H1 (cell line): Measurements from ENCODE around the gene ADCY5. TPM values are rescaled to one million over a fixed set of nuclear protein-coding genes. Genes with fewer than 3 reads are reported as not detected.

Experiments used
- BCL11A ChIP-seq, 2 experiments: IDR thresholded peaks; one replicate each; pipeline ENCODE4 v1.6.1; 2011; ENCODE audit warnings: low read depth in 2 of 2, low read length in 2 of 2, mild to moderate bottlenecking in 2 of 2
- GTF2F1 ChIP-seq: IDR thresholded peaks from 2 replicates; pipeline ENCODE4 v1.6.1; 2012; ENCODE audit warnings: low read depth, low read length, improper control_type of control experiment, borderline replicate concordance
- HDAC6 ChIP-seq: IDR thresholded peaks from one replicate; pipeline ENCODE4 v1.7.1; 2012; ENCODE audit warnings: low read depth, mild to moderate bottlenecking, inconsistent platforms, low read length, moderate library complexity
- KDM5A ChIP-seq: fragments of 200-600 bp; IDR thresholded peaks from 2 replicates; pipeline ENCODE4 v1.7.1; 2012; ENCODE audit warnings: mild to moderate bottlenecking, low read length, inconsistent platforms, mixed read lengths
- SUZ12 ChIP-seq: fragments of 200-600 bp; sonication (generic); IDR thresholded peaks from 2 replicates; pipeline ENCODE4 v1.6.1; 2012; ENCODE audit warnings: mild to moderate bottlenecking, inconsistent platforms, low read length, moderate library complexity, mixed read lengths
- polyA plus RNA-seq, 7 experiments: library from polyadenylated mRNA; depleted of rRNA in 3 of 7; stranded (reverse) in 5 of 7; unstranded in 2 of 7; fragments of >200 nt in 5 of 7; fragments of 200-250 nt in 2 of 7; gene quantifications; 1 replicate in 5 of 7; 2 replicates in 1 of 7; 4 replicates in 1 of 7; pipeline versions ENCODE4 v1.2.1 to v1.2.3, GENCODE V29; 2011 to 2013; ENCODE audit warnings: missing spikeins in 2 of 7, mixed read lengths in 2 of 7
- total RNA-seq: library from RNA; stranded (reverse); fragmentation: NEBNext Ultra II Directional; extraction: Animal tissue kit (Norgen Biotek cat#: 25700); gene quantifications from 2 replicates; pipeline ENCODE4 v1.2.1, GENCODE V29; 2021
- TF ChIP-seq, protein P1 (sequence below): fragments of 300-600 bp; sonication (generic); IDR thresholded peaks from 2 replicates; pipeline ENCODE4 v1.7.1; 2012; ENCODE audit warnings: low read length, moderate library complexity, mild to moderate bottlenecking, inconsistent platforms; ENCODE audit not compliant: insufficient replicate concordance

ADCY5 gene
- total and polyA plus RNA-seq, 2 of the 8 experiments (the other 6 are each of a cell fraction or from before 2014, with no cell fraction given), result 18.9 to 40.8 TPM

DNA sequence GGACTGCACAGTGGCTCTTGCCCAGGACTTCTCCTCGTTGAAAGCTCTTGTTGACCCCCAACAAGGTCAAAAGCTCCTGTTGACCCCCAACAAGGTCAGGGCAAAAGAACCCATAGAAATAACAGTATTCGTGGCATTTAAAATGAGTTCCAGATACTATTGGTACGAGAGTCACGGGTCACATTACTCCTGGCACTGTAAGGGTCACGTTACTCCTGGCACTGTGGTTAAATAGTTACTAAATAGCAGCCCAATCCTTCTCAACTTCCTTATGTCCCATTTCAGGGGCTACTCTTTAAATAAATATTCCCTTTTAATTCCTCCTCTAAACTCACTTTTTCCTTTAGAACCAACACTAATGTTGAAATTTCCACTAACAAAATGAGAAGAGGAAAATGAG lies 18.2 kb upstream of the ADCY5 start (continued):
- TF ChIP-seq, protein P1, sequence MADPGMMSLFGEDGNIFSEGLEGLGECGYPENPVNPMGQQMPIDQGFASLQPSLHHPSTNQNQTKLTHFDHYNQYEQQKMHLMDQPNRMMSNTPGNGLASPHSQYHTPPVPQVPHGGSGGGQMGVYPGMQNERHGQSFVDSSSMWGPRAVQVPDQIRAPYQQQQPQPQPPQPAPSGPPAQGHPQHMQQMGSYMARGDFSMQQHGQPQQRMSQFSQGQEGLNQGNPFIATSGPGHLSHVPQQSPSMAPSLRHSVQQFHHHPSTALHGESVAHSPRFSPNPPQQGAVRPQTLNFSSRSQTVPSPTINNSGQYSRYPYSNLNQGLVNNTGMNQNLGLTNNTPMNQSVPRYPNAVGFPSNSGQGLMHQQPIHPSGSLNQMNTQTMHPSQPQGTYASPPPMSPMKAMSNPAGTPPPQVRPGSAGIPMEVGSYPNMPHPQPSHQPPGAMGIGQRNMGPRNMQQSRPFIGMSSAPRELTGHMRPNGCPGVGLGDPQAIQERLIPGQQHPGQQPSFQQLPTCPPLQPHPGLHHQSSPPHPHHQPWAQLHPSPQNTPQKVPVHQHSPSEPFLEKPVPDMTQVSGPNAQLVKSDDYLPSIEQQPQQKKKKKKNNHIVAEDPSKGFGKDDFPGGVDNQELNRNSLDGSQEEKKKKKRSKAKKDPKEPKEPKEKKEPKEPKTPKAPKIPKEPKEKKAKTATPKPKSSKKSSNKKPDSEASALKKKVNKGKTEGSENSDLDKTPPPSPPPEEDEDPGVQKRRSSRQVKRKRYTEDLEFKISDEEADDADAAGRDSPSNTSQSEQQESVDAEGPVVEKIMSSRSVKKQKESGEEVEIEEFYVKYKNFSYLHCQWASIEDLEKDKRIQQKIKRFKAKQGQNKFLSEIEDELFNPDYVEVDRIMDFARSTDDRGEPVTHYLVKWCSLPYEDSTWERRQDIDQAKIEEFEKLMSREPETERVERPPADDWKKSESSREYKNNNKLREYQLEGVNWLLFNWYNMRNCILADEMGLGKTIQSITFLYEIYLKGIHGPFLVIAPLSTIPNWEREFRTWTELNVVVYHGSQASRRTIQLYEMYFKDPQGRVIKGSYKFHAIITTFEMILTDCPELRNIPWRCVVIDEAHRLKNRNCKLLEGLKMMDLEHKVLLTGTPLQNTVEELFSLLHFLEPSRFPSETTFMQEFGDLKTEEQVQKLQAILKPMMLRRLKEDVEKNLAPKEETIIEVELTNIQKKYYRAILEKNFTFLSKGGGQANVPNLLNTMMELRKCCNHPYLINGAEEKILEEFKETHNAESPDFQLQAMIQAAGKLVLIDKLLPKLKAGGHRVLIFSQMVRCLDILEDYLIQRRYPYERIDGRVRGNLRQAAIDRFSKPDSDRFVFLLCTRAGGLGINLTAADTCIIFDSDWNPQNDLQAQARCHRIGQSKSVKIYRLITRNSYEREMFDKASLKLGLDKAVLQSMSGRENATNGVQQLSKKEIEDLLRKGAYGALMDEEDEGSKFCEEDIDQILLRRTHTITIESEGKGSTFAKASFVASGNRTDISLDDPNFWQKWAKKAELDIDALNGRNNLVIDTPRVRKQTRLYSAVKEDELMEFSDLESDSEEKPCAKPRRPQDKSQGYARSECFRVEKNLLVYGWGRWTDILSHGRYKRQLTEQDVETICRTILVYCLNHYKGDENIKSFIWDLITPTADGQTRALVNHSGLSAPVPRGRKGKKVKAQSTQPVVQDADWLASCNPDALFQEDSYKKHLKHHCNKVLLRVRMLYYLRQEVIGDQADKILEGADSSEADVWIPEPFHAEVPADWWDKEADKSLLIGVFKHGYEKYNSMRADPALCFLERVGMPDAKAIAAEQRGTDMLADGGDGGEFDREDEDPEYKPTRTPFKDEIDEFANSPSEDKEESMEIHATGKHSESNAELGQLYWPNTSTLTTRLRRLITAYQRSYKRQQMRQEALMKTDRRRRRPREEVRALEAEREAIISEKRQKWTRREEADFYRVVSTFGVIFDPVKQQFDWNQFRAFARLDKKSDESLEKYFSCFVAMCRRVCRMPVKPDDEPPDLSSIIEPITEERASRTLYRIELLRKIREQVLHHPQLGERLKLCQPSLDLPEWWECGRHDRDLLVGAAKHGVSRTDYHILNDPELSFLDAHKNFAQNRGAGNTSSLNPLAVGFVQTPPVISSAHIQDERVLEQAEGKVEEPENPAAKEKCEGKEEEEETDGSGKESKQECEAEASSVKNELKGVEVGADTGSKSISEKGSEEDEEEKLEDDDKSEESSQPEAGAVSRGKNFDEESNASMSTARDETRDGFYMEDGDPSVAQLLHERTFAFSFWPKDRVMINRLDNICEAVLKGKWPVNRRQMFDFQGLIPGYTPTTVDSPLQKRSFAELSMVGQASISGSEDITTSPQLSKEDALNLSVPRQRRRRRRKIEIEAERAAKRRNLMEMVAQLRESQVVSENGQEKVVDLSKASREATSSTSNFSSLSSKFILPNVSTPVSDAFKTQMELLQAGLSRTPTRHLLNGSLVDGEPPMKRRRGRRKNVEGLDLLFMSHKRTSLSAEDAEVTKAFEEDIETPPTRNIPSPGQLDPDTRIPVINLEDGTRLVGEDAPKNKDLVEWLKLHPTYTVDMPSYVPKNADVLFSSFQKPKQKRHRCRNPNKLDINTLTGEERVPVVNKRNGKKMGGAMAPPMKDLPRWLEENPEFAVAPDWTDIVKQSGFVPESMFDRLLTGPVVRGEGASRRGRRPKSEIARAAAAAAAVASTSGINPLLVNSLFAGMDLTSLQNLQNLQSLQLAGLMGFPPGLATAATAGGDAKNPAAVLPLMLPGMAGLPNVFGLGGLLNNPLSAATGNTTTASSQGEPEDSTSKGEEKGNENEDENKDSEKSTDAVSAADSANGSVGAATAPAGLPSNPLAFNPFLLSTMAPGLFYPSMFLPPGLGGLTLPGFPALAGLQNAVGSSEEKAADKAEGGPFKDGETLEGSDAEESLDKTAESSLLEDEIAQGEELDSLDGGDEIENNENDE, result no peak
- TF ChIP-seq KDM5A, result no peak
- TF ChIP-seq GTF2F1, result no peak
- no peak for TF ChIP-seq SUZ12
- no peak for TF ChIP-seq HDAC6
- no peak for TF ChIP-seq BCL11A (IDR thresholded peaks at IDR 0.05; ENCODE audit: low read depth in 2 of 2, low read length in 2 of 2)
